Suprapubic skin (tissue), 4 donors: Measurements from ENCODE around the gene ANKRD40. TPM values are rescaled to one million over a fixed set of nuclear protein-coding genes. Genes with fewer than 3 reads are reported as not detected.

ENCODE experiments used
- DNase-seq, 2 donors: peaks; one replicate each; pipeline ENCODE4 v3.0.0-alpha.2; 2019; ENCODE audit warnings: low spot score in 2 of 2
- H3K27ac ChIP-seq: fragments of 200-600 bp; sonication (generic); one replicate; pipeline ENCODE4 v1.5.1; 2019
- H3K27me3 ChIP-seq: fragments of 200-600 bp; sonication (generic); one replicate; pipeline ENCODE4 v1.5.1; 2019
- H3K36me3 ChIP-seq: fragments of 200-600 bp; sonication (generic); one replicate; pipeline ENCODE4 v1.5.1; 2019
- H3K4me1 ChIP-seq: fragments of 200-600 bp; sonication (generic); one replicate; pipeline ENCODE4 v1.5.1; 2019
- H3K4me3 ChIP-seq: fragments of 200-600 bp; sonication (generic); one replicate; pipeline ENCODE4 v1.5.1; 2019; ENCODE audit warnings: mild to moderate bottlenecking
- H3K9me3 ChIP-seq: fragments of 200-600 bp; sonication (generic); one replicate; pipeline ENCODE4 v1.5.1; 2019
- EP300 ChIP-seq: sonication (generic); formaldehyde crosslinking; IDR thresholded peaks from one replicate; pipeline ENCODE4 v1.6.1; 2017; ENCODE audit warnings: antibody characterized with exemption
- POLR2A ChIP-seq, 2 donors: fragments of 450-650 bp; IDR thresholded peaks; one replicate each; pipeline ENCODE4 v1.6.1; 2017; ENCODE audit warnings: antibody characterized with exemption in 2 of 2, mild to moderate bottlenecking in 2 of 2, moderate library complexity in 2 of 2
- POLR2AphosphoS5 ChIP-seq, 3 donors: sonication (generic); formaldehyde crosslinking; IDR thresholded peaks; one replicate each; pipeline ENCODE4 v1.6.1; 2017; ENCODE audit warnings: antibody characterized with exemption in 3 of 3
- WGBS: methylation state at CpG from one replicate; pipeline ENCODE4 v1.1.5; 2018; 5-methylcytosine and 5-hydroxymethylcytosine counted together
- total RNA-seq, 4 donors: library from RNA; depleted of rRNA; stranded (reverse); fragments of >200 nt; gene quantifications; one replicate each; pipeline ENCODE4 v1.1.0, GENCODE V29; 2016
- TF ChIP-seq, protein P1 (sequence below), 2 donors: fragments of 200-600 bp in 1 of 2; fragments of 450-650 bp in 1 of 2; sonication (generic) in 1 of 2; IDR thresholded peaks; one replicate each; pipeline ENCODE4 v1.5.1; 2016 to 2019; ENCODE audit warnings: antibody characterized with exemption in 2 of 2, mild to moderate bottlenecking in 1 of 2, moderate library complexity in 1 of 2

The ANKRD40 gene
- total RNA-seq, 4 donors from 2014 or later: 21.4 to 33.8 (median 26.6) TPM

- 98% methylated on average over 5 of the region's 5 CpGs for WGBS
- no peaks in the 10 kb centered on the region for H3K27me3 ChIP-seq
- peaks cover 28% of the 10 kb centered on the region for H3K4me1 ChIP-seq
- DNase-seq: no peak
- no peak overlapping the region for H3K4me3 ChIP-seq
- H3K9me3 ChIP-seq: no peaks in the 10 kb centered on the region
- H3K27ac ChIP-seq: no peak overlapping the region
- TF ChIP-seq POLR2A (IDR thresholded peaks at IDR 0.05) (no peak), EP300 (no peak), POLR2AphosphoS5 (IDR thresholded peaks at IDR 0.05) (no peak)
- TF ChIP-seq, protein P1, sequence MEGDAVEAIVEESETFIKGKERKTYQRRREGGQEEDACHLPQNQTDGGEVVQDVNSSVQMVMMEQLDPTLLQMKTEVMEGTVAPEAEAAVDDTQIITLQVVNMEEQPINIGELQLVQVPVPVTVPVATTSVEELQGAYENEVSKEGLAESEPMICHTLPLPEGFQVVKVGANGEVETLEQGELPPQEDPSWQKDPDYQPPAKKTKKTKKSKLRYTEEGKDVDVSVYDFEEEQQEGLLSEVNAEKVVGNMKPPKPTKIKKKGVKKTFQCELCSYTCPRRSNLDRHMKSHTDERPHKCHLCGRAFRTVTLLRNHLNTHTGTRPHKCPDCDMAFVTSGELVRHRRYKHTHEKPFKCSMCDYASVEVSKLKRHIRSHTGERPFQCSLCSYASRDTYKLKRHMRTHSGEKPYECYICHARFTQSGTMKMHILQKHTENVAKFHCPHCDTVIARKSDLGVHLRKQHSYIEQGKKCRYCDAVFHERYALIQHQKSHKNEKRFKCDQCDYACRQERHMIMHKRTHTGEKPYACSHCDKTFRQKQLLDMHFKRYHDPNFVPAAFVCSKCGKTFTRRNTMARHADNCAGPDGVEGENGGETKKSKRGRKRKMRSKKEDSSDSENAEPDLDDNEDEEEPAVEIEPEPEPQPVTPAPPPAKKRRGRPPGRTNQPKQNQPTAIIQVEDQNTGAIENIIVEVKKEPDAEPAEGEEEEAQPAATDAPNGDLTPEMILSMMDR (IDR thresholded peaks at IDR 0.05): no peak
- H3K36me3 ChIP-seq: no peaks in the 10 kb centered on the region
Measured at GRCh38 chr17:50656509-50656908, 51.2 kb downstream of the ANKRD40 start.

- H3K4me3 ChIP-seq: no peak overlapping the region
Measured at GRCh38 chr17:50653738-50654137, 54.0 kb downstream of the ANKRD40 start.

GRCh38 chr17:50651661-50652060 lies 56.1 kb downstream of the ANKRD40 start:
- WGBS: 96% methylated on average over 2 of the region's 2 CpGs
- no peak for DNase-seq
- Histone ChIP-seq H3K27ac (no peak overlapping the region), H3K27me3 (no peaks in the 10 kb centered on the region), H3K4me3 (no peak overlapping the region), H3K4me1 (no peaks in the 10 kb centered on the region), H3K9me3 (no peaks in the 10 kb centered on the region), H3K36me3 (no peaks in the 10 kb centered on the region)
- TF ChIP-seq POLR2A (IDR thresholded peaks at IDR 0.05): no peak
- no peak for TF ChIP-seq EP300
- no peak for TF ChIP-seq POLR2AphosphoS5 (IDR thresholded peaks at IDR 0.05)
- TF ChIP-seq, protein P1 (IDR thresholded peaks at IDR 0.05): no peak

More at GRCh38 chr17:50653738-50654137, 54.0 kb downstream of the ANKRD40 start:
- no peak for TF ChIP-seq POLR2A (IDR thresholded peaks at IDR 0.05)
- no peak for TF ChIP-seq POLR2AphosphoS5 (IDR thresholded peaks at IDR 0.05)
- TF ChIP-seq EP300: no peak
- TF ChIP-seq, protein P1 (IDR thresholded peaks at IDR 0.05): no peak
- H3K9me3 ChIP-seq: no peaks in the 10 kb centered on the region
- no peaks in the 10 kb centered on the region for H3K27me3 ChIP-seq
- WGBS: 89% methylated on average over 3 of the region's 3 CpGs
- peaks cover 5% of the 10 kb centered on the region for H3K4me1 ChIP-seq
- no peaks in the 10 kb centered on the region for H3K36me3 ChIP-seq
- no peak for DNase-seq
- H3K27ac ChIP-seq: no peak overlapping the region

- Histone ChIP-seq H3K9me3 (no peaks in the 10 kb centered on the region), H3K27ac (no peak overlapping the region), H3K36me3 (no peaks in the 10 kb centered on the region), H3K4me1 (no peaks in the 10 kb centered on the region), H3K27me3 (no peaks in the 10 kb centered on the region), H3K4me3 (no peak overlapping the region)
- WGBS: 82% methylated on average over 7 of the region's 7 CpGs
- no peak for DNase-seq
- TF ChIP-seq, protein P1 (IDR thresholded peaks at IDR 0.05): no peak
- TF ChIP-seq POLR2AphosphoS5 (IDR thresholded peaks at IDR 0.05) (no peak), EP300 (no peak), POLR2A (IDR thresholded peaks at IDR 0.05) (no peak)
Measured at GRCh38 chr17:50649042-50649908, 58.4 kb downstream of the ANKRD40 start.

GRCh38 chr17:50647187-50647586 lies 60.5 kb downstream of the ANKRD40 start:
- Histone ChIP-seq H3K9me3 (no peaks in the 10 kb centered on the region), H3K27ac (no peak overlapping the region), H3K36me3 (no peaks in the 10 kb centered on the region), H3K27me3 (no peaks in the 10 kb centered on the region), H3K4me3 (no peak overlapping the region), H3K4me1 (peaks cover under 1% of the 10 kb centered on the region)
- TF ChIP-seq POLR2A (IDR thresholded peaks at IDR 0.05) (no peak), POLR2AphosphoS5 (IDR thresholded peaks at IDR 0.05) (no peak), EP300 (no peak)
- TF ChIP-seq, protein P1 (IDR thresholded peaks at IDR 0.05): no peak
- 91% methylated on average over 2 of the region's 2 CpGs for WGBS
- DNase-seq: no peak
